AG04450 (cell line): ENCODE data around the gene OR2F1. TPM values are rescaled to one million over a fixed set of nuclear protein-coding genes. Genes with fewer than 3 reads are reported as not detected.

Experiments
- CTCF ChIA-PET: fragments of 300-600, 350-600 bp; formaldehyde crosslinking; extraction: SDS; loops from one replicate; lab custom pipeline; 2022; ENCODE audit warnings: antibody characterized with exemption, inconsistent platforms; lab: Charles Lee
- POLR2A ChIA-PET: fragments of 350-600 bp; formaldehyde crosslinking; extraction: SDS; loops from one replicate; lab custom pipeline; 2021; ENCODE audit warnings: antibody characterized with exemption, inconsistent platforms; lab: Yijun Ruan, JAX
- DNase-seq: peaks from one replicate; pipeline ENCODE4 v3.0.0-alpha.2; 2011; ENCODE audit warnings: low read depth, low spot score
- H3K27ac ChIP-seq: one replicate; pipeline ENCODE4 v1.5.1; 2012; ENCODE audit warnings: low read depth, low read length, control low read depth
- H3K27me3 ChIP-seq: one replicate; pipeline ENCODE4 v1.6.0; 2012; ENCODE audit warnings: low read length; ENCODE audit not compliant: control insufficient read depth, insufficient read depth
- H3K4me3 ChIP-seq: 2 replicates; pipeline ENCODE4 v1.5.1; 2011; ENCODE audit warnings: mild to moderate bottlenecking, low read depth, low read length, control low read depth
- H3K9me3 ChIP-seq: 2 replicates; pipeline ENCODE4 v1.5.1; 2012; ENCODE audit warnings: low read length; ENCODE audit not compliant: control insufficient read depth, insufficient read depth
- polyA minus RNA-seq: library from RNA; depleted of rRNA, polyadenylated mRNA; stranded (reverse); fragments of >200 nt; gene quantifications from 2 replicates; pipeline ENCODE4 v1.2.3, GENCODE V29; 2011; rRNA and poly(A)+ RNA removed
- polyA plus RNA-seq: library from polyadenylated mRNA; depleted of rRNA; stranded (reverse); fragments of >200 nt; gene quantifications from 2 replicates; pipeline ENCODE4 v1.2.3, GENCODE V29; 2011; rRNA removed
- TF ChIP-seq, protein P1 (sequence below): IDR thresholded peaks from 2 replicates; pipeline ENCODE4 v1.5.1; 2011; ENCODE audit warnings: low read depth, low read length, control low read depth, inconsistent platforms

The OR2F1 gene, protein sequence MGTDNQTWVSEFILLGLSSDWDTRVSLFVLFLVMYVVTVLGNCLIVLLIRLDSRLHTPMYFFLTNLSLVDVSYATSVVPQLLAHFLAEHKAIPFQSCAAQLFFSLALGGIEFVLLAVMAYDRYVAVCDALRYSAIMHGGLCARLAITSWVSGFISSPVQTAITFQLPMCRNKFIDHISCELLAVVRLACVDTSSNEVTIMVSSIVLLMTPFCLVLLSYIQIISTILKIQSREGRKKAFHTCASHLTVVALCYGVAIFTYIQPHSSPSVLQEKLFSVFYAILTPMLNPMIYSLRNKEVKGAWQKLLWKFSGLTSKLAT
- polyA plus RNA-seq (not detected in 2 replicates), polyA minus RNA-seq (not detected in 2 replicates)

DNA sequence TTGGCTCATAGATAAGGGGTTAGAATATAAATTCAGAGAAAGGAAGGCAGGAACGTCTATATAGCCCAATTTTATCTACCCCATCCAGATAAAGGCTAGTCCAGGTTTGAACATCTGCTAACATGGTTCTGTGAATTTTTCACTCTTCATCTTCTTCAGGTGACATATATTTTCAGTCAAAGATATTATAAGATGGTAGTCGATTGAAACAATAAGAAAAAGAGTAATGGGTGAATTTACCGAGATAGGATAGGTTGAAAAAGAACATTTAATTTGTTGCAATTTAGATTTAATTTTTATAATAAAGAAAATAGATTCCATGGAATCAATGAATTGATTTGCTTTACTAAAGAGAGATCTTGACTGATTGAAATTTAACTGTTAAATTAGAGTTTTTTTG, at the start of gene OR2F1:
TSS of gene OR2F1 (plus strand) at position 301 of the 400 bp plus-strand sequence. CDS start 5,127 bp downstream, outside the sequence.
- no peak within 1 kb of the TSS for H3K4me3 ChIP-seq
- no peak for DNase-seq
- CTCF ChIA-PET = interaction anchor here (1.0 kb wide), 1 partner anchor 9 kb away, joined by 4 read pairs; no protein-coding TSS in a partner anchor

DNA sequence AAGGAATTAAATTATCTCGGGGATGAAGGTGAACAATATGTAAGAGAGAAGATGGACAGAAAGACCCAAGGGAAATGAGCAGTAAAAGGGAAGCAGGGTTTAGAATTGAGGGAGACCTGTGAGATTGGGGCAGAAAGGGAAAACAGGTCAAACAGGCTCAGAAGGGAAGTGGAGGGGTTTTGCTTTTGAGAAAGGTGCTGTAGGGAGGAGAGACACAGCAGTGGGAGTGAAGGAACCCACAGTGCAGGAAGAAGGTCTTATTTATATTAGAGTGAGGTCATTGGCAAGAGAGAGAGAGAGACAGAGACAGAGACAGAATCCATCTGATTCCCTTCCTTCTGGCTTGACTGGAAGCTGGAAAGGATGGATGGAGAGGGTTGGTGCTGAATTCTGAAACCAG, 49.1 kb upstream of the OR2F1 start:
- TF ChIP-seq, protein P1, sequence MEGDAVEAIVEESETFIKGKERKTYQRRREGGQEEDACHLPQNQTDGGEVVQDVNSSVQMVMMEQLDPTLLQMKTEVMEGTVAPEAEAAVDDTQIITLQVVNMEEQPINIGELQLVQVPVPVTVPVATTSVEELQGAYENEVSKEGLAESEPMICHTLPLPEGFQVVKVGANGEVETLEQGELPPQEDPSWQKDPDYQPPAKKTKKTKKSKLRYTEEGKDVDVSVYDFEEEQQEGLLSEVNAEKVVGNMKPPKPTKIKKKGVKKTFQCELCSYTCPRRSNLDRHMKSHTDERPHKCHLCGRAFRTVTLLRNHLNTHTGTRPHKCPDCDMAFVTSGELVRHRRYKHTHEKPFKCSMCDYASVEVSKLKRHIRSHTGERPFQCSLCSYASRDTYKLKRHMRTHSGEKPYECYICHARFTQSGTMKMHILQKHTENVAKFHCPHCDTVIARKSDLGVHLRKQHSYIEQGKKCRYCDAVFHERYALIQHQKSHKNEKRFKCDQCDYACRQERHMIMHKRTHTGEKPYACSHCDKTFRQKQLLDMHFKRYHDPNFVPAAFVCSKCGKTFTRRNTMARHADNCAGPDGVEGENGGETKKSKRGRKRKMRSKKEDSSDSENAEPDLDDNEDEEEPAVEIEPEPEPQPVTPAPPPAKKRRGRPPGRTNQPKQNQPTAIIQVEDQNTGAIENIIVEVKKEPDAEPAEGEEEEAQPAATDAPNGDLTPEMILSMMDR = no peak
- DNase-seq = no peak
- H3K9me3 ChIP-seq = no peaks in the 10 kb centered on the region; the same call in 1 of the 2 replicates
- H3K27me3 ChIP-seq = no peaks in the 10 kb centered on the region
- CTCF ChIA-PET = interaction anchor here (1.2 kb wide), 1 partner anchor 9 kb away, joined by 4 read pairs; no protein-coding TSS in a partner anchor
- POLR2A ChIA-PET = no interaction called here
- no peak overlapping the region for H3K4me3 ChIP-seq
- H3K27ac ChIP-seq = no peak overlapping the region

More for the DNA sequence above, at the start of gene OR2F1:
- TF ChIP-seq, protein P1 = no peak
- no peak within 1 kb of the TSS for H3K27ac ChIP-seq
- no peaks in the 10 kb centered on the region; the same call in 1 of the 2 replicates for H3K9me3 ChIP-seq
- no peaks in the 10 kb centered on the region for H3K27me3 ChIP-seq
- POLR2A ChIA-PET = no interaction called here

DNA sequence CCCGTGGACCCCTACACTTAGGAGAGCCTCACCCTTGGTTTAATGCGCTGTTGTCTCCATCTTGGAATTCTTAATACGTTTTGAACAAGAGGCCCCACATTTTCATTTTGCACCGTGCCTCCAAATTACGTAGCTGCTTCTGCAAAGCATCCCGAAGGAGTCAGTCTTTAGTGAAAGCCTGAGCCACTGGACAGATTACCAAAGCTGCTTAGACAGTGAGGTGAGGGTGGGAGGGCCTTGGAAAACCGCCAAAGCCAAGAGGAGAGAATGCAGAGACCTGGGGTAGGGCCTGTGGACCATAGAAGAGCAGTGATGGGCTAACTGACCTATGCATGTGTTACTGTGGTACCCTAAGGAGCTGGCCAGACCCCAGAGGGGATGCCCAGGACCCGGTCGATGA, 48.5 kb upstream of the OR2F1 start:
- POLR2A ChIA-PET = no interaction called here
- H3K27ac ChIP-seq = no peak overlapping the region
- DNase-seq = no peak
- TF ChIP-seq, protein P1 = no peak
- CTCF ChIA-PET = interaction anchor here (1.2 kb wide), 1 partner anchor 8 kb away, joined by 4 read pairs; no protein-coding TSS in a partner anchor
- no peaks in the 10 kb centered on the region for H3K27me3 ChIP-seq
- no peaks in the 10 kb centered on the region; the same call in 1 of the 2 replicates for H3K9me3 ChIP-seq
- H3K4me3 ChIP-seq = no peak overlapping the region

DNA sequence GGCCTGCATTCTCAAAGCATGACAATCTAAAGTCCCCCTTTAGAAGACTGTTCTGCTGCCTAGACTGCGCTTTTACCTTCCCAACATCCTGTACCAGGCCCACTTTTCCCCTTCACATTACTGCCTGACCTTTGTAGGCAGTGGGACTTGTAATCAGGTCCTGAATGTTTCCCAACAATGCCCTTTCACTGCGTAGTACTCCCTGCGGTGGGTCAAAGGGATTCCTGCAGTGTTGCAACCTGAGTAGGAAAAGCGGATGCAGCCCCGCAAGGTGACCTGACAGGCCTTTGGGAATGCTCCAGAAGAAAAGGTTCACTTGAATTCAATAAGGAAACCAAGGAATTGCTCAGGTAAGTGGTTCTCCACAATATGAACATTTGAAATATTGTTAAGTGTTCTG, 47.7 kb upstream of the OR2F1 start:
- POLR2A ChIA-PET = no interaction called here
- DNase-seq = no peak
- CTCF ChIA-PET = no interaction called here
- Histone ChIP-seq H3K4me3 (no peak overlapping the region), H3K27ac (no peak overlapping the region), H3K27me3 (no peaks in the 10 kb centered on the region), H3K9me3 (no peaks in the 10 kb centered on the region; the same call in 1 of the 2 replicates)
- TF ChIP-seq, protein P1 = no peak

DNA sequence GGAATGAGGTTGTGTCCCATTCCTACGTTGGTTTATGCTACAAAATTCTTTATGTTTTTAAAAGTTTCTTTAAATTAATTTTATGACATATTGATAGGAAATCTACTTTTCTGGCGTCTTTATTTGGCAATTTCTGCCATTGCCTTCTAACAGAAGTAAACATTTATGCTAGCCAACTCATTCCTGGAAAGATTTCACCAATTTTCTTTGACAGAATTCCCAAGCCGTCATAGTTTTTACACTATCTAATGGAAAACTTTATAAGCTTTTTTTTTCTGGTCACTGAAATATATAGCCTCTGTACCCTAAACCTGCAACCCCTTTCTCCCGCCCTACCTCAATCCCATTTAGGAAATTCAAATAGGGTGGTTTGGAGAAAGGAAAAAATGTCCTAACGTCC, 46.5 kb upstream of the OR2F1 start:
- Histone ChIP-seq H3K4me3 (no peak overlapping the region), H3K27ac (no peak overlapping the region), H3K27me3 (no peaks in the 10 kb centered on the region), H3K9me3 (no peaks in the 10 kb centered on the region)
- TF ChIP-seq, protein P1 = no peak
- no peak for DNase-seq
- POLR2A ChIA-PET = no interaction called here
- CTCF ChIA-PET = no interaction called here
